PFSK-1 (cell line): ENCODE data around the gene TTLL11.

Experiments used
- FOXP2 ChIP-seq: optimal IDR thresholded peaks from 2 replicates; pipeline ENCODE3; 2011; ENCODE audit warnings: borderline replicate concordance, control low read depth, inconsistent platforms; ENCODE audit not compliant: insufficient read depth; ENCODE audit errors: extremely low read length, extremely low read depth
- POLR2AphosphoS5 ChIP-seq: IDR thresholded peaks from 2 replicates; pipeline ENCODE4 v1.6.1; 2012; ENCODE audit warnings: low read depth, mild to moderate bottlenecking, control low read depth, low read length, moderate library complexity
- REST ChIP-seq, 2 experiments: IDR thresholded peaks; 2 replicates each; pipeline versions ENCODE4 v1.6.1 to v1.8.0; 2011 to 2012; ENCODE audit warnings: low read depth in 2 of 2, low read length in 2 of 2, control low read depth in 1 of 2, inconsistent platforms in 1 of 2, mild to moderate bottlenecking in 1 of 2, moderate library complexity in 1 of 2; ENCODE audit not compliant: insufficient read depth in 1 of 2
- SIN3A ChIP-seq: IDR thresholded peaks from 2 replicates; pipeline ENCODE4 v1.6.1; 2012; ENCODE audit warnings: mild to moderate bottlenecking, low read length, moderate library complexity, borderline replicate concordance; ENCODE audit not compliant: insufficient read depth
- TAF1 ChIP-seq: IDR thresholded peaks from 2 replicates; pipeline ENCODE4 v1.6.1; 2012; ENCODE audit warnings: low read length, control low read depth, borderline replicate concordance; ENCODE audit not compliant: insufficient read depth

GRCh38 chr9:122057211-122057610 is 35.9 kb downstream of the TTLL11 start:
- TF ChIP-seq POLR2AphosphoS5 (no peak), REST (IDR thresholded peaks at IDR 0.05; ENCODE audit: insufficient read depth in 1 of 2, low read depth in 2 of 2, low read length in 2 of 2) (no peak), SIN3A (no peak), TAF1 (no peak), FOXP2 (no peak)
